Stomach (tissue), 4 donors: ENCODE results near the gene PRR23E.

Source experiments
- CTCF ChIP-seq, 7 experiments: fragments of 450-650 bp in 4 of 7; fragments of 200-600 bp in 3 of 7; sonication (generic) in 3 of 7; IDR thresholded peaks; one replicate each; pipeline ENCODE4 v1.5.1; 2016 to 2019; ENCODE audit warnings: antibody characterized with exemption in 7 of 7, control low read depth in 2 of 7, mild to moderate bottlenecking in 1 of 7
- POLR2A ChIP-seq, 4 donors: fragments of 450-650 bp; IDR thresholded peaks; one replicate each; pipeline ENCODE4 v1.6.1; 2016; ENCODE audit warnings: antibody characterized with exemption in 4 of 4, control low read depth in 2 of 4, mild to moderate bottlenecking in 1 of 4, moderate library complexity in 1 of 4
- POLR2AphosphoS5 ChIP-seq, 3 donors: sonication (generic); formaldehyde crosslinking; IDR thresholded peaks; one replicate each; pipeline ENCODE4 v1.6.1; 2016; ENCODE audit warnings: antibody characterized with exemption in 3 of 3

GRCh38 chr3:127171320-127171719 is 21.6 kb upstream of the PRR23E start:
- TF ChIP-seq POLR2A (IDR thresholded peaks at IDR 0.05) = no peak
- TF ChIP-seq CTCF (IDR thresholded peaks at IDR 0.05) = no peak
- TF ChIP-seq POLR2AphosphoS5 (IDR thresholded peaks at IDR 0.05) = no peak
